HG02610 (cell line): ENCODE measurements around the gene CORO2B.

Experiments
- ATAC-seq: cut with Tn5 transposase; IDR thresholded peaks from one replicate; pipeline ENCODE4 v1.9.1; 2021; ENCODE audit warnings: mild to moderate bottlenecking, moderate library complexity; ENCODE audit not compliant: unreplicated experiment

CORO2B gene

DNA sequence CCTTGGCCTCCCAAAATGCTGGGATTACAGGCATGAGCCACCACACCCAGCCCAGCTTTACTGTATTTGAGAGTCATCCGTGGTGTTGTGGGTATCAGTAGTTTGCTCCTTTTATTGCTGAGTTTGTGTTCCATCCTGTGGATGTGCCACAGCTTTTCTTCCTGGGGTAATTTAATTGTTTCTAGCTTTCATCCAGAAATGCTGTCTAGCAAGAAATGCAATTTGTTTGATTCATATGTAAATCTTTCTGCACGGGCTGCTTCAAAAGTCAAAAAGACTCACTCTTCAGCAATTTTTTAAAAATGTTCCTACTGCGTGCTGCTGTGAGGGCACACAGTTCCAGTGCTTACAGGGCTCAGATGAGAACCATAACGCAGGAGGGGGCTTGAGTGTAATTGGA lies 47.1 kb downstream of the CORO2B start:
- no peak for ATAC-seq

GRCh38 chr15:68626283-68626682 lies 47.5 kb downstream of the CORO2B start:
- ATAC-seq: no peak

- no peak for ATAC-seq
These were observed 47.9 kb downstream of the CORO2B start for GRCh38 chr15:68626739-68627138.

DNA sequence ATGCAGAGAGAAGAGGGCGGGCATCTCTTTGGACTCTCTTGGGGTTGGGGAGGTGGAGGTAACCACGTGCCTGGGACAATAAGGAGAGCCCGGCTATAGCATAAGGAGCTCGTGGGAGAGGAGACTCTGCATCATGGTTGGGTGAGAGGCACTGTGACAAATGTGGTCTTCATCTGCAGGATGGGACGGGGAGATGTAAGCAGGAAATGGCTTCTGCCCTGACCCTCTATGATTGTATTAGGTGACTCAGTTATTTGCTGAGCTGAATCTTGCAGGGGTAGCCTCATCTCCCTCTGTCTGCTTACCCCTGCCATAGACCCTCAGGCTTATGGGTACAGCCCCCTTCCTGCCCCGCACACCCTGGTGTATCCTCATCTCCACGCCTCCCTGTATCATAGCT lies 48.7 kb downstream of the CORO2B start:
- no peak for ATAC-seq

GRCh38 chr15:68627995-68628394 lies 49.2 kb downstream of the CORO2B start:
- no peak for ATAC-seq

DNA sequence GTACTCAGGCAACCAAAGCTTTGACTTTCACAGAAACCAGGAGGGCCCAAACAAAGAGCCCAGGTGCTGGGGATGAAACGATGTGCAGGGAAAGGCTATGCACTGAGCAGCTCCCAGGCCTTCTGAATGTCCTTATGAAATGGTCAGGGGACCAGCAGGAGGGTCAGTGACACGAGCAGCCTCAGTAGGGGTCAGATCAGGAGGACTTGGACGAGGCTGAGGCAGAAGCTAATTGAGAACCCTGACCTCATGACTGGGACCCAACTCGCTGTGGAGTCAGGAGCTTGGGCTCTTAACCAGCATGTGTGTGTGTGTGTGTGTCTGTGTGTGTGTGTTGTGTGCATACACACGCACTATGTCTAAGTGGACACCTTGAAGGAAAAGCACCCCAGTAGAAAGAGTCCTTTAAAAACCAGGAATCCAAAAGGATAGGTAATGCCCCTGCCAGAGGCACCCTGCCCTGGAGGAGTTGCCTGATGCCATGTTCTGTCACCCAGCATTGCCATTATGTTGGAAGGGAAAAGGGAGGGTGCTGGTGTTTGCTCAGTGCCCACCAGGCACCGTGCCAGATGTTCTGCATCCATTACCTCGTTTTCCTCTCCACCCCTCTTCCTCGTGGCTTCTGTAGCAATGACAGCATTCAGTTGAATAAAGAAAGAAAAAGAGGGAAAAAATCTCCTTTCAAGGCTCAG lies 50.9 kb downstream of the CORO2B start:
- no peak for ATAC-seq

DNA sequence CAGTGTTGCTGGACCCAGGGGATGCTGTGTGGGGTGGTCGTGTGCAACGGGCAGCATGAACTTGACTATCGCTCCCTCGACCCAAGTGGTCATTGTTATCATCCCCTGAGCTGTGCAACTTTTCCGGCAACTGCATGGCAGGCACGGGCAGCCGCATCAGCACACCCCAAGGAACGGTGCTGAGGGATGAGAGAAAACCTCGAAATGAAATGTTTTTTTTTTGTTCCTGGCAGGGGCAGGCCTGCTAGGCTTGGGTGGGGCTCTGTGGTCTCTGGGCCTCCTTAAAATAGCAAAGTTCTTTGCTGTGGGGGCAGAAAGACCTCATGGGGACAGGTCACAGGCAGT lies 51.4 kb downstream of the CORO2B start:
- no peak for ATAC-seq

- ATAC-seq: no peak
These were observed 52.0 kb downstream of the CORO2B start for GRCh38 chr15:68630836-68631235.

- no peak for ATAC-seq
These were observed 52.8 kb downstream of the CORO2B start for GRCh38 chr15:68631601-68632051.

DNA sequence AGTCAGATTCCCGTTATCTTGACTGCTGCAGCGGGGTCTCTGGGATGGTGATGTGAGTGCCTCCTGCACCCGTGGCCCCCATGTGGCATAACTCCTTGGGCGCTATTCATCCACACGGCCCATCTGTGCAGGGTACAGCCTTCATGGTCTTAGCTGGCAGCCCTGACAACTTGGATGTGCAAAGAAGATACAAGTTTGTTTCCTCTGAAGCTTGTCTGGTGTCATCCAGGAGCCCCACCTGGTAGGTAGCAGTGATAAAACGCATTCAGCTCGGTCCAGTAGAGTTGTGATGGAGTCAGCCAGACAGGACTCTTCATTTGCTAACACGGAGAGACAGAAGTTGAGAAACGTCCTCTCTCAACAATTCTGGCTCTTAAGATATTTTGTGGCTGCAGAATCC lies 53.3 kb downstream of the CORO2B start:
- ATAC-seq: no peak

DNA sequence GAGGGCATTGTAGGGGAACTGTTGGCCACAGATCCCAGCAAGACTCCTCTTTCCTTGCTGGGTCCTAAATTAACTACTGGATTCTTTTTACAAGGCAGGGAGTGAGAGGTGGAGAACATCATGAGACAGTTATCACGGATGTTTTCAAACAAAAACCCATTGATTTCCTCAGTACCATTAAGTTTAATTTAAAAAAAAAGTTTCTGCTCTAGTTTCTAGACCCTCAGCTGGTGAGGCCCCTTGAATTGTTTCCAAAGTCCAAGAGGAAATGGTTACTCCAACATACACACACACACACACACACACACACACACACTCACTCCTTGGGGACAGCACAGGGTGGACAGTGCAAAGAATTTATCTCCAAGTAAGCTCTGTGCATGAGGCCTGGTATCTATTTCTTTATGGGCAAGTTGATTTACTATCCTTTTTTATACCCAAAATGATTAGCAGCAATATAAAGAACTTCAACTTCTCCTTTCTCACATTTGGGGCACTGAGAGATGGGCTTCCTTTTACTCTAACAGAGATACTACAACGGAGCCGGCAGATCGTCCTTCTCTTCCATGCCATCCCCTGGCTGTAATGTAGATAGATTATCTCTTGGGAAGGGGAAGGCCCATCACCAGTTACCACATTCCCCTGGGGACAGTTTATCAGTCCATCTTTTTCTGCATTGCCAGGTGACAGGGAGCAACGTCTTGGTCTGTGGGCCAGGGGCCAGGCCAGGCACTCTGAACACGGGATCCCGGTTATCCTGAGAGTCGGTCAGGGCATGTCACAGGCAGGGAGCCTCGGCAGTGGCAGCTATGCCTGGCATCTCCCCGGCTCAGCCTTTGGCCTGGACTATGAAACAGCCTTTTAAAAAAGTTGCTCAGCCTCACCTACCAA lies 54.7 kb downstream of the CORO2B start:
- no peak for ATAC-seq

- ATAC-seq: no peak
These were observed 55.3 kb downstream of the CORO2B start for GRCh38 chr15:68634122-68634482.

- ATAC-seq: no peak
These were observed 55.7 kb downstream of the CORO2B start for GRCh38 chr15:68634531-68634930.

GRCh38 chr15:68635141-68635540 lies 56.3 kb downstream of the CORO2B start:
- ATAC-seq: no peak

GRCh38 chr15:68636256-68636655 lies 57.5 kb downstream of the CORO2B start:
- no peak for ATAC-seq

GRCh38 chr15:68637767-68638404 lies 59.1 kb downstream of the CORO2B start:
- ATAC-seq: no peak

GRCh38 chr15:68638953-68639515 lies 60.2 kb downstream of the CORO2B start:
- no peak for ATAC-seq

DNA sequence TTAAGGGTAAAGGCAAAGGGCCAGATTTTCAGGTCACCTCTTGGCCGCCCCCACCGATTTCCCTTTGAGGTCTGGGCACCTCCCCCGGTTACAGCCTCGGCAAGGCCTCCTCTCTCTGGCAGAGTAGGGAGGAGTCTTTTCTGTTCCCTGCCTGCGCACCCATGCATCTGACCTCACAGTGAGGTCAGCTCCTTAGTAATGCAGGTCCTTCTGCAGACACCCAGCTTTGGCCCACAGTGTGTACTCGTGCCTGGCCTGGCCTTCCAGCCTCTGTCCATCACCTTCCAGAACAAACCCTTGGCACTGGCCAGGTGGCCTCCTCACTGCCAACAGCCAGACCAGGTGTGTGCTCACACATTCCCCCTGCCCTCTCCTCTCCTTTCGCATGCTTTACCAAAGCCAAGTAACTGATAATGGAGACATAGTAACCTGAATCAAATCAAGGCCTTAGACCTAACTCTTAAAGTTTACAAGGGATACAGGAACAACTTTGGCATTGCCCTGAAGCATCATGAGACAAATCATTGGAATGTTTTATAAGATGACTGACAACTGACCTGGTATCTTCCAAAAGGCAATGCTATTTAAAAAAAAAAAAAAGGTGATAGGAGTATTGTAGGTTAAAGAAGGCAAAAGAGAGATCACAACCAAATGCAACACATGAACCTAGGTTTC lies 61.3 kb downstream of the CORO2B start:
- no peak for ATAC-seq

DNA sequence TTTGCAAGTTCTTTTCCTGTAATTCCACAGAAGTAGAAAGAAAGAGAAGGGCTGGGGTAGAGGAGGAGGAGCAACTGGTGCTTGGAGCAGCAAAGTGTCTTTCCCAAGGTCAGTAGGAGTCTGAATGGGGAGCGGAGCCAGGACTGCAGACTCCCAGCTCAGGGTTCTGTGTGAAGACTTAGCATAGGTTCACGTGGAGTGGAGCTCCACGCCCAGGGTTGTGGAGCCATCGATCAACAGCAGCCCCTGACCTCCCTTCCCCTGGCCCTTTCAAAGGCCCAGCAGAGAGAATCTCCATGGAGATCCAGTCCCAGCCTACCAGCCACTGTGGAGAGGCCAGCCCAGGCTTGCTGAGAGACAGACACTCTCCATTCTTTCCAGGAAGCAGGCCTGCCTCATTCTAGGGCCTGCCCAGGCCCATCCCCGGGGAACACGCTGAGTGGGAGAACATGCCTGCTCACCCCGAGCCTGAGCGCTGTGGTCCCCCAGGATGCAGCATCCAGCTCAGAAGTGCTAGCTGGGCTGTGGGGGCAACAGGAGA lies 62.1 kb downstream of the CORO2B start:
- no peak for ATAC-seq

DNA sequence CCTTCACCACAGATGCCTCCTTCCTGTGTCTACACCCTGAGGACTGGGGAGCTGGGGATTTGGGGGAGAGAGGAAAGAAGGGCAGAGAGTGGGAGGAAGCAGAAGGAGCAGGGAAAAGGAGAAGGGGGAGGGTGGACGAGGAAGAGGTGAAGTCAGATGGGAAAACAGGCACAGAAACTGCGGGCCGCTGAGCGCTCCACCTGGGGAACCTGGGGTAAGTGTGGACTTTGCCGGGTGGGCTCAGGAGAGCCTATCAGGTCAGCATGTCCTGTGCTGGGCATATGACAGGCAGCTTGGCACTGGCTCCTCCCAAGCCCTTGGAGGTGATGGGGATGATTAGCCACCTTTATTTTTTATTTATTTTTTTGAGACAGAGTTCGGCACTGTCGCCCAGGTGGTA lies 62.6 kb downstream of the CORO2B start:
- ATAC-seq: no peak

- no peak for ATAC-seq
These were observed 63.7 kb downstream of the CORO2B start for GRCh38 chr15:68642491-68642845.
